H9 (cell line): ENCODE measurements around the gene NAA16. TPM values are rescaled to one million over a fixed set of nuclear protein-coding genes. Genes with fewer than 3 reads are reported as not detected.

Source experiments
- DNase-seq: peaks from one replicate; pipeline ENCODE4 v3.0.0-alpha.2; 2017
- H2AFZ ChIP-seq: one replicate; pipeline ENCODE4 v1.6.1; 2013; ENCODE audit warnings: mild to moderate bottlenecking, low read length, control low read depth, moderate library complexity
- H2AK5ac ChIP-seq: 2 replicates; pipeline ENCODE4 v1.6.1; 2013; ENCODE audit warnings: low read length, control low read depth, mixed read lengths; ENCODE audit not compliant: insufficient read length
- H2BK120ac ChIP-seq: one replicate; pipeline ENCODE4 v1.6.1; 2013; ENCODE audit warnings: low read depth, mild to moderate bottlenecking, low read length, control low read depth, inconsistent platforms; ENCODE audit not compliant: poor library complexity, severe bottlenecking
- H2BK12ac ChIP-seq: 2 replicates; pipeline ENCODE4 v1.6.1; 2013; ENCODE audit warnings: low read length, control low read depth, mixed read lengths, low read depth; ENCODE audit not compliant: insufficient read length
- H2BK15ac ChIP-seq: 2 replicates; pipeline ENCODE4 v1.6.1; 2013; ENCODE audit warnings: low read depth, low read length, control low read depth
- H2BK20ac ChIP-seq: one replicate; pipeline ENCODE4 v1.6.1; 2013; ENCODE audit warnings: low read depth, mild to moderate bottlenecking, low read length, control low read depth, inconsistent platforms; ENCODE audit not compliant: poor library complexity, severe bottlenecking
- H2BK5ac ChIP-seq: 2 replicates; pipeline ENCODE4 v1.6.1; 2013; ENCODE audit warnings: low read length, control low read depth, mixed read lengths; ENCODE audit not compliant: insufficient read length
- H3K14ac ChIP-seq: 2 replicates; pipeline ENCODE4 v1.6.1; 2013; ENCODE audit warnings: low read length, control low read depth; ENCODE audit not compliant: insufficient read depth
- H3K18ac ChIP-seq: 2 replicates; pipeline ENCODE4 v1.6.1; 2013; ENCODE audit warnings: low read depth, mild to moderate bottlenecking, mixed read lengths, low read length, control low read depth; ENCODE audit not compliant: insufficient read length
- H3K23ac ChIP-seq: 2 replicates; pipeline ENCODE4 v1.6.1; 2013; ENCODE audit warnings: low read length, control low read depth, mixed read lengths, low read depth; ENCODE audit not compliant: insufficient read length
- H3K23me2 ChIP-seq: 2 replicates; pipeline ENCODE4 v1.6.1; 2013; ENCODE audit warnings: low read depth, mild to moderate bottlenecking, mixed read lengths, low read length, control low read depth; ENCODE audit not compliant: insufficient read length, poor library complexity, severe bottlenecking
- H3K27ac ChIP-seq: 2 replicates; pipeline ENCODE4 v1.5.1; 2013; ENCODE audit warnings: low read length, control low read depth, mixed read lengths, low read depth; ENCODE audit not compliant: insufficient read length
- H3K27me3 ChIP-seq: 2 replicates; pipeline ENCODE4 v1.6.1; 2013; ENCODE audit warnings: low read length, control low read depth, inconsistent platforms; ENCODE audit not compliant: insufficient read depth
- H3K4ac ChIP-seq: 2 replicates; pipeline ENCODE4 v1.6.1; 2013; ENCODE audit warnings: low read depth, mild to moderate bottlenecking, control low read depth, inconsistent platforms, low read length, moderate library complexity
- H3K4me1 ChIP-seq: 2 replicates; pipeline ENCODE4 v1.6.1; 2013; ENCODE audit warnings: low read length, control low read depth, inconsistent platforms; ENCODE audit not compliant: insufficient read depth
- H3K4me2 ChIP-seq: 2 replicates; pipeline ENCODE4 v1.6.1; 2013; ENCODE audit warnings: low read length, control low read depth, mixed read lengths; ENCODE audit not compliant: insufficient read length, insufficient read depth
- H3K56ac ChIP-seq: 2 replicates; pipeline ENCODE4 v1.6.1; 2013; ENCODE audit warnings: low read depth, mild to moderate bottlenecking, mixed read lengths, low read length, control low read depth; ENCODE audit not compliant: insufficient read length
- H3K79me1 ChIP-seq: 2 replicates; pipeline ENCODE4 v1.6.1; 2013; ENCODE audit warnings: low read depth, mild to moderate bottlenecking, moderate library complexity, low read length, control low read depth, inconsistent platforms; ENCODE audit not compliant: insufficient read depth, poor library complexity, severe bottlenecking
- H3K79me2 ChIP-seq: 2 replicates; pipeline ENCODE4 v1.6.1; 2013; ENCODE audit warnings: low read length, control low read depth, inconsistent platforms; ENCODE audit not compliant: insufficient read depth
- H3K9ac ChIP-seq: 2 replicates; pipeline ENCODE4 v1.6.1; 2013; ENCODE audit warnings: low read length, control low read depth, mixed read lengths; ENCODE audit not compliant: insufficient read length; ENCODE audit errors: extremely low read depth
- H3K9me3 ChIP-seq: one replicate; pipeline ENCODE4 v1.6.1; 2013; ENCODE audit warnings: low read depth, low read length, inconsistent platforms; ENCODE audit not compliant: control insufficient read depth
- H3T11ph ChIP-seq: one replicate; pipeline ENCODE4 v1.6.1; 2013; ENCODE audit warnings: mild to moderate bottlenecking, low read length, control low read depth, inconsistent platforms
- H4K20me1 ChIP-seq: one replicate; pipeline ENCODE4 v1.6.1; 2013; ENCODE audit not compliant: control insufficient read depth, insufficient read length, insufficient read depth
- H4K5ac ChIP-seq: 2 replicates; pipeline ENCODE4 v1.6.1; 2013; ENCODE audit warnings: low read depth, mild to moderate bottlenecking, mixed read lengths, low read length, control low read depth; ENCODE audit not compliant: insufficient read length
- H4K8ac ChIP-seq: replicated peaks from 2 replicates; pipeline ENCODE4 v1.6.1; 2013; ENCODE audit warnings: low read length, control low read depth, mixed read lengths, low read depth; ENCODE audit not compliant: insufficient read length
- H4K91ac ChIP-seq: 2 replicates; pipeline ENCODE4 v1.6.1; 2013; ENCODE audit warnings: low read depth, mild to moderate bottlenecking, moderate library complexity, mixed read lengths, low read length, control low read depth; ENCODE audit not compliant: insufficient read length
- H3K27ac Mint-ChIP-seq, 3 experiments: 2 replicates in 2 of 3; 3 replicates in 1 of 3; pipeline ENCODE4 v1.8.0; 2020 to 2021; ENCODE audit warnings: mixed read lengths in 3 of 3, mild to moderate bottlenecking in 1 of 3, moderate library complexity in 1 of 3
- H3K27me3 Mint-ChIP-seq: 2 replicates; pipeline ENCODE4 v1.8.0; 2021; ENCODE audit warnings: low read depth, mild to moderate bottlenecking, moderate library complexity, mixed read lengths
- H3K36me3 Mint-ChIP-seq, 3 experiments: 2 replicates in 2 of 3; 3 replicates in 1 of 3; pipeline ENCODE4 v1.8.0; 2020 to 2021; ENCODE audit warnings: low read depth in 3 of 3, mixed read lengths in 3 of 3; ENCODE audit not compliant: insufficient read depth in 1 of 3
- H3K4me1 Mint-ChIP-seq, 2 experiments: 2 replicates each; pipeline ENCODE4 v1.8.0; 2020; ENCODE audit warnings: mixed read lengths in 2 of 2
- H3K4me3 Mint-ChIP-seq, 2 experiments: 2 replicates in 1 of 2; 3 replicates in 1 of 2; pipeline ENCODE4 v1.8.0; 2020 to 2021; ENCODE audit warnings: mild to moderate bottlenecking in 2 of 2, mixed read lengths in 2 of 2, moderate library complexity in 1 of 2
- H3K9me3 Mint-ChIP-seq, 2 experiments: 2 replicates in 1 of 2; 3 replicates in 1 of 2; pipeline ENCODE4 v1.8.0; 2020; ENCODE audit warnings: mild to moderate bottlenecking in 2 of 2, mixed read lengths in 2 of 2, moderate library complexity in 1 of 2
- CTCF ChIP-seq: fragments of 200-600 bp; sonication (generic); conservative IDR thresholded peaks from 3 replicates; pipeline ENCODE4 v1.8.0; 2021; ENCODE audit warnings: antibody characterized with exemption, mild to moderate bottlenecking
- WGBS: extraction: QIAGEN DNeasy Blood & Tissue Kit; methylation state at CpG from one replicate; pipeline ENCODE4 v1.1.7; 2013; ENCODE audit warnings: missing lambda C conversion rate, low lambda C conversion rate, mixed read lengths; ENCODE audit not compliant: insufficient read length; ENCODE audit errors: extremely low coverage; 5-methylcytosine and 5-hydroxymethylcytosine counted together
- total RNA-seq: library from RNA; stranded (reverse); gene quantifications from 2 replicates; pipeline ENCODE4 v1.2.1, GENCODE V29; 2021

NAA16 gene
- total RNA-seq, 1 experiment from 2014 or later, result 37.7 TPM

GRCh38 chr13:41326661-41327060 is 15.6 kb downstream of the NAA16 start:
- no CpG with 5 or more reads among the region's 1 CpG for WGBS
- Histone ChIP-seq H3K4ac (no peak overlapping the region), H2BK120ac (no peak overlapping the region), H3K9ac (no peak overlapping the region), H3K23me2 (no peaks in the 10 kb centered on the region), H2BK20ac (no peak overlapping the region), H3K9me3 (no peaks in the 10 kb centered on the region), H3K56ac (no peak overlapping the region), H2AFZ (no peak overlapping the region), H3K79me2 (0 out of 2 replicates have a peak, but pooled peaks cover 2% of the 10 kb centered on the region), H3K4me1 (no peaks in the 10 kb centered on the region), H3K27me3 (no peaks in the 10 kb centered on the region), H2BK15ac (no peak overlapping the region), H2BK5ac (no peak overlapping the region), H2BK12ac (no peak overlapping the region), H3K4me2 (no peak overlapping the region), H4K5ac (no peak overlapping the region), H2AK5ac (no peak overlapping the region), H3K18ac (no peak overlapping the region), H3T11ph (no peak overlapping the region), H4K20me1 (no peaks in the 10 kb centered on the region), H3K23ac (no peak overlapping the region), H4K91ac (no peak overlapping the region), H4K8ac (no peak overlapping the region), H3K14ac (no peak overlapping the region), H3K79me1 (no peaks in the 10 kb centered on the region), H3K27ac (no peak overlapping the region)
- Mint-ChIP-seq H3K4me1 (no peaks in the 10 kb centered on the region), H3K4me3 (no peak overlapping the region), H3K36me3 (peaks cover 22 to 63% (median 62%) of the 10 kb centered on the region in 3 experiments; a peak in 6 of 7 replicates), H3K9me3 (no peaks in the 10 kb centered on the region), H3K27me3 (no peaks in the 10 kb centered on the region), H3K27ac (no peak overlapping the region)
- no peak for DNase-seq
- no peak for TF ChIP-seq CTCF
